Neuronal stem cell (in vitro differentiated cells): ENCODE measurements around the gene WNT3A.
A peak's percentile ranks its signal among the peaks of the same experiment; 100 is the strongest.

Source experiments
- DNase-seq: peaks from one replicate; pipeline ENCODE4 v3.0.0-alpha.2; 2013; ENCODE audit warnings: low spot score
- H2AFZ ChIP-seq: one replicate; pipeline ENCODE4 v1.6.1; 2013; ENCODE audit warnings: mild to moderate bottlenecking, low read length, inconsistent platforms
- H2AK5ac ChIP-seq: 2 replicates; pipeline ENCODE4 v1.6.1; 2013; ENCODE audit warnings: low read depth, mild to moderate bottlenecking, inconsistent platforms, low read length, moderate library complexity, mixed read lengths
- H2BK120ac ChIP-seq: 2 replicates; pipeline ENCODE4 v1.6.1; 2013; ENCODE audit warnings: low read depth, mild to moderate bottlenecking, inconsistent platforms, low read length, moderate library complexity, mixed read lengths
- H2BK12ac ChIP-seq: one replicate; pipeline ENCODE4 v1.6.1; 2013; ENCODE audit warnings: low read length, inconsistent platforms
- H2BK15ac ChIP-seq: 2 replicates; pipeline ENCODE4 v1.6.1; 2013; ENCODE audit warnings: mild to moderate bottlenecking, low read length, inconsistent platforms, mixed read lengths
- H2BK5ac ChIP-seq: one replicate; pipeline ENCODE4 v1.6.1; 2013; ENCODE audit warnings: inconsistent platforms, mild to moderate bottlenecking, low read length, moderate library complexity
- H3K14ac ChIP-seq: one replicate; pipeline ENCODE4 v1.6.1; 2013; ENCODE audit warnings: low read length, inconsistent platforms
- H3K18ac ChIP-seq: 2 replicates; pipeline ENCODE4 v1.6.1; 2013; ENCODE audit warnings: low read length, inconsistent platforms
- H3K23ac ChIP-seq: 2 replicates; pipeline ENCODE4 v1.6.1; 2013; ENCODE audit warnings: low read depth, mild to moderate bottlenecking, mixed read lengths, low read length, inconsistent platforms; ENCODE audit not compliant: poor library complexity
- H3K27ac ChIP-seq: replicated peaks from 3 replicates; pipeline ENCODE4 v1.5.1; 2013; ENCODE audit warnings: low read length, inconsistent platforms
- H3K27me3 ChIP-seq, 3 experiments: 2 replicates each; pipeline ENCODE4 v1.6.1; 2013; ENCODE audit warnings: low read length in 3 of 3, mild to moderate bottlenecking in 2 of 3, inconsistent platforms in 1 of 3, low read depth in 1 of 3, mixed read lengths in 1 of 3, moderate library complexity in 1 of 3; ENCODE audit not compliant: control insufficient read depth in 3 of 3, insufficient read depth in 3 of 3
- H3K36me3 ChIP-seq, 2 donors: replicated peaks in 1 of 2; 2 replicates each; pipeline ENCODE4 v1.6.1; 2013; ENCODE audit warnings: low read length in 2 of 2; ENCODE audit not compliant: control insufficient read depth in 2 of 2, insufficient read depth in 2 of 2
- H3K4ac ChIP-seq: 2 replicates; pipeline ENCODE4 v1.6.1; 2013; ENCODE audit warnings: inconsistent platforms, mild to moderate bottlenecking, low read length, moderate library complexity
- H3K4me1 ChIP-seq, 2 donors: 1 replicate in 1 of 2; 2 replicates in 1 of 2; pipeline ENCODE4 v1.6.1; 2013; ENCODE audit warnings: low read length in 2 of 2, low read depth in 1 of 2; ENCODE audit not compliant: control insufficient read depth in 2 of 2, insufficient read depth in 1 of 2
- H3K4me2 ChIP-seq: one replicate; pipeline ENCODE4 v1.6.1; 2013; ENCODE audit warnings: mild to moderate bottlenecking, low read length, inconsistent platforms; ENCODE audit not compliant: insufficient read depth, poor library complexity, severe bottlenecking
- H3K4me3 ChIP-seq, 2 donors: 2 replicates each; pipeline ENCODE4 v1.5.1; 2013; ENCODE audit warnings: low read length in 2 of 2, mild to moderate bottlenecking in 2 of 2, inconsistent platforms in 1 of 2, moderate library complexity in 1 of 2
- H3K79me1 ChIP-seq: one replicate; pipeline ENCODE4 v1.6.1; 2013; ENCODE audit warnings: low read depth, mild to moderate bottlenecking, inconsistent platforms, low read length, moderate library complexity
- H3K9ac ChIP-seq: one replicate; pipeline ENCODE4 v1.6.1; 2013; ENCODE audit warnings: mild to moderate bottlenecking, low read depth, low read length, inconsistent platforms; ENCODE audit not compliant: poor library complexity
- H3K9me3 ChIP-seq, 2 donors: replicated peaks in 1 of 2; 2 replicates each; pipeline versions ENCODE3 to v1.6.1; 2013; ENCODE audit warnings: low read length in 2 of 2, mild to moderate bottlenecking in 2 of 2, inconsistent platforms in 1 of 2, low read depth in 1 of 2, mixed read lengths in 1 of 2, moderate library complexity in 1 of 2; ENCODE audit not compliant: control insufficient read depth in 2 of 2, insufficient read depth in 1 of 2
- H4K8ac ChIP-seq: one replicate; pipeline ENCODE4 v1.6.1; 2013; ENCODE audit warnings: low read depth, mild to moderate bottlenecking, inconsistent platforms, low read length, moderate library complexity
- H4K91ac ChIP-seq: one replicate; pipeline ENCODE4 v1.6.1; 2013; ENCODE audit warnings: low read length, low read depth, mild to moderate bottlenecking, inconsistent platforms; ENCODE audit not compliant: poor library complexity
- WGBS, 2 donors: extraction: QIAGEN DNeasy Blood & Tissue Kit; methylation state at CpG; one replicate each; pipeline ENCODE4 v1.1.7; 2013; ENCODE audit warnings: missing lambda C conversion rate in 2 of 2, mixed read lengths in 1 of 2; ENCODE audit not compliant: insufficient read length in 2 of 2, insufficient replicate concordance in 1 of 2; ENCODE audit errors: extremely low coverage in 2 of 2; 5-methylcytosine and 5-hydroxymethylcytosine counted together

Gene WNT3A

DNA sequence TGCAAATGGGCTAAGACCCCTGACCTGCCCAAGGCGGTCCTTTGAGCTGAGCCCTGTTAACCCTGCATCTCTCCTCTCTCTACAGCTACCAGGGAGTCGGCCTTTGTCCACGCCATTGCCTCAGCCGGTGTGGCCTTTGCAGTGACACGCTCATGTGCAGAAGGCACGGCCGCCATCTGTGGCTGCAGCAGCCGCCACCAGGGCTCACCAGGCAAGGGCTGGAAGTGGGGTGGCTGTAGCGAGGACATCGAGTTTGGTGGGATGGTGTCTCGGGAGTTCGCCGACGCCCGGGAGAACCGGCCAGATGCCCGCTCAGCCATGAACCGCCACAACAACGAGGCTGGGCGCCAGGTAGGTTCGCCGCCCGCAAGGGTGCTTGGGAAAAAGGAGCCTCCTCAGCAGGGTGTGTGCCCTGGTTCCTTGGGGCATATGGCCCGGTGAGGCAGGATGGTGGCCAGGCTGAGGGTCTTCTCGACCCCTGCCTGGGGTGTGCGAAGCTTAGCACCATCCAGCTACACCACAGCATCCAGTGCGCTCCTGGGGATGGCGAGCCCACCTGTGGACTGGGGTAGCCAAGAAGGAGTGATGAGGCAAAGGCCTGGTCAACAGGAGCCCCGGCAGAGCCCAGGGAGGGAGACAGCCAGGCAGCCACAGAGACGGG, 43.9 kb downstream of the WNT3A start:
- Histone ChIP-seq H3K27ac (no peak overlapping the region), H2BK15ac (peak overlapping the region; percentile 57), H3K79me1 (peaks cover 7% of the 10 kb centered on the region), H2AFZ (no peak overlapping the region), H2BK120ac (no peak overlapping the region), H3K4me2 (no peak overlapping the region), H3K27me3 (peaks cover 0 to 11% (median 7%) of the 10 kb centered on the region in 3 experiments), H3K9ac (peak overlapping the region; percentile 60), H4K91ac (no peak overlapping the region), H3K4ac (peak overlapping the region; percentile 72), H4K8ac (no peak overlapping the region), H2BK12ac (no peak overlapping the region), H3K4me3 (no peak overlapping the region), H3K9me3 (peaks cover 0 to 7% of the 10 kb centered on the region in 2 donors), H3K23ac (peak overlapping the region; percentile 65), H2AK5ac (peak overlapping the region; percentile 95), H2BK5ac (no peak overlapping the region), H3K36me3 (peaks cover 0 to 1% of the 10 kb centered on the region in 2 donors), H3K14ac (peak overlapping the region; percentile 82), H3K4me1 (no peaks in the 10 kb centered on the region), H3K18ac (peak overlapping the region; percentile 64)
- DNase-seq = no peak
- WGBS, 2 donors = no CpG with 5 or more reads among the region's 30 CpGs

DNA sequence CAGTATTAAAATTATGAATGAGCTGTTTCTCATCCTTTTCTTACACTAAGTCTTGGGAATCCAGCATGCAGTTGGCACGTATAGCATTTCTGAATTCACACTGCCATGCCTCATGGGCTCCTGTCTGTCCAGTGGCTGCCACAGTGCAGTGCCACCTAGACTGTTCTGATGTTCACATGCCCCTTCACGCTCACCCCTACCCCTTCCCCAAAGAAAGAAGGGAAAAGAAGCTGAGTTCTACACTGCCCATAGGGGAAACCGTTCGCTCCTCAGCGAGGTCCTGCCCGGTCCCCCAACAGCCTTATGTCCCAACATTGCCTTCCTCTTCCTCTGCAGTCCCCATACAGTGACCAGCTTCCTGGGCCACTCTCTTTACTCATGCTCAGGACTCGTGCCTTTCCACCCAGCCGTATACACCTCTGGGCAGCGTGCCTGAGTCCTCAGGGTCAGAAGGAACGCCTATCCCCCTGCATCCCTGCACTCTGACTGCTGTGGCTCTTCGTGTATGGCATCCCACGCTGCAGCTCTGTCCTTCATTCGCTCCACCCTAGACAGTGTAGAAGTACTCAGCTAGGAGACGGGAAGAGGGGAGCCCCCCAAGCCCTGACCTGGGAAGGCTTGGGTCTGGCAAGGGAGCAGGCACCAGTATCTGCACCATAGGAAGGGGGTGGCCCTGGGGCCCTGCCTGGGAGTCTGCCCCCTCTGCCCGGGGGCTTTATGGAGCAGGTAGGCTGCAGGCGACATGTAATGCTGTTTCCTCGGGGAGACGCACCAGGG, 51.6 kb downstream of the WNT3A start:
- H3K14ac ChIP-seq = no peak overlapping the region
- H3K27ac ChIP-seq = no peak overlapping the region
- peaks cover 2% of the 10 kb centered on the region for H3K79me1 ChIP-seq
- no peaks in the 10 kb centered on the region for H3K36me3 ChIP-seq
- peak overlapping the region; percentile 29 for H2AFZ ChIP-seq
- H2BK15ac ChIP-seq = no peak overlapping the region
- H2BK12ac ChIP-seq = no peak overlapping the region
- H3K9me3 ChIP-seq = peaks cover 8 to 12% of the 10 kb centered on the region in 2 donors
- H2BK120ac ChIP-seq = no peak overlapping the region
- H3K4me2 ChIP-seq = no peak overlapping the region
- no peak overlapping the region for H3K4me3 ChIP-seq
- H2AK5ac ChIP-seq = no peak overlapping the region
- peak overlapping the region; percentile 66 for H3K18ac ChIP-seq
- H3K4me1 ChIP-seq = peaks cover 0 to 3% of the 10 kb centered on the region in 2 donors
- H3K9ac ChIP-seq = no peak overlapping the region
- no peak overlapping the region for H4K91ac ChIP-seq
- H4K8ac ChIP-seq = no peak overlapping the region
- no peak for DNase-seq
- no CpG with 5 or more reads among the region's 18 CpGs for WGBS, 2 donors
- H2BK5ac ChIP-seq = no peak overlapping the region
- peaks cover 7 to 77% (median 55%) of the 10 kb centered on the region in 3 experiments for H3K27me3 ChIP-seq
- H3K23ac ChIP-seq = no peak overlapping the region
- H3K4ac ChIP-seq = no peak overlapping the region

GRCh38 chr1:228058949-228059633, 52.3 kb downstream of the WNT3A start:
- H2BK12ac ChIP-seq = peak overlapping the region; percentile 63
- peaks cover 7 to 81% (median 52%) of the 10 kb centered on the region in 3 experiments for H3K27me3 ChIP-seq
- no peak overlapping the region for H3K4ac ChIP-seq
- H2BK15ac ChIP-seq = no peak overlapping the region
- peak overlapping the region; percentile 92 for H3K23ac ChIP-seq
- WGBS, 2 donors = no CpG with 5 or more reads among the region's 66 CpGs
- H3K4me1 ChIP-seq = peaks cover 0 to 3% of the 10 kb centered on the region in 2 donors
- peak overlapping the region; percentile 69 for H2AK5ac ChIP-seq
- H2AFZ ChIP-seq = peak overlapping the region; percentile 29
- no peak overlapping the region for H2BK5ac ChIP-seq
- no peak overlapping the region for H4K91ac ChIP-seq
- H3K9ac ChIP-seq = peak overlapping the region; percentile 12
- no peak overlapping the region for H2BK120ac ChIP-seq
- H3K4me3 ChIP-seq = peak overlapping the region in 1 of 2 donors; percentile 31
- H4K8ac ChIP-seq = peak overlapping the region; percentile 31
- H3K4me2 ChIP-seq = no peak overlapping the region
- H3K14ac ChIP-seq = peak overlapping the region; percentile 15
- no peak for DNase-seq
- no peak overlapping the region for H3K27ac ChIP-seq
- H3K9me3 ChIP-seq = peaks cover 8 to 12% of the 10 kb centered on the region in 2 donors
- no peaks in the 10 kb centered on the region for H3K36me3 ChIP-seq
- peaks cover 2% of the 10 kb centered on the region for H3K79me1 ChIP-seq
- H3K18ac ChIP-seq = no peak overlapping the region
